Ovary (tissue), 9 donors: ENCODE data around the gene SLC16A10. TPM values are rescaled to one million over a fixed set of nuclear protein-coding genes. Genes with fewer than 3 reads are reported as not detected.

Experiments
- DNase-seq, 5 donors: peaks; one replicate each; pipeline ENCODE4 v3.0.0-alpha.2; 2019 to 2020
- H3K27ac ChIP-seq, 2 donors: fragments of 200-600 bp; one replicate each; pipeline versions ENCODE4 v1.5.1 to v1.8.0; 2019 to 2022
- H3K27me3 ChIP-seq: fragments of 200-600 bp; one replicate; pipeline ENCODE4 v1.8.0; 2022
- H3K36me3 ChIP-seq: fragments of 200-600 bp; sonication (generic); one replicate; pipeline ENCODE4 v1.5.1; 2019
- H3K4me1 ChIP-seq: one replicate; pipeline ENCODE4 v1.8.1; 2013; ENCODE audit warnings: mild to moderate bottlenecking, moderate library complexity; ENCODE audit not compliant: insufficient read depth
- H3K4me3 ChIP-seq: fragments of 200-600 bp; sonication (generic); one replicate; pipeline ENCODE4 v1.5.1; 2017
- H3K9me3 ChIP-seq, 2 donors: fragments of 200-600 bp in 1 of 2; sonication (generic) in 1 of 2; one replicate each; pipeline versions ENCODE4 v1.5.1 to v1.8.1; 2013 to 2019; ENCODE audit warnings: mild to moderate bottlenecking in 1 of 2, moderate library complexity in 1 of 2
- CTCF ChIP-seq, 3 donors: fragments of 450-650 bp in 2 of 3; fragments of 200-600 bp in 1 of 3; IDR thresholded peaks; one replicate each; pipeline versions ENCODE4 v1.5.1 to v1.8.0; 2016 to 2022; ENCODE audit warnings: antibody characterized with exemption in 3 of 3, mild to moderate bottlenecking in 1 of 3
- EP300 ChIP-seq: sonication (generic); formaldehyde crosslinking; IDR thresholded peaks from one replicate; pipeline ENCODE4 v1.6.1; 2017; ENCODE audit warnings: antibody characterized with exemption
- POLR2A ChIP-seq: fragments of 450-650 bp; IDR thresholded peaks from one replicate; pipeline ENCODE4 v1.6.1; 2017; ENCODE audit warnings: antibody characterized with exemption, mild to moderate bottlenecking, moderate library complexity
- WGBS, 3 donors: extraction: QIAGEN DNeasy Blood & Tissue Kit in 1 of 3; methylation state at CpG; one replicate each; pipeline versions ENCODE4 v1.1.5 to v1.1.7; 2013 to 2017; 5-methylcytosine and 5-hydroxymethylcytosine counted together
- intact Hi-C, 4 donors: fragments of 100-400 bp; cut with DNase I; formaldehyde crosslinking; loops; one replicate each; pipeline versions ENCODE4 v1.11.0 to v1.15.1; 2022 to 2023
- polyA plus RNA-seq, 2 donors: library from polyadenylated mRNA; stranded (reverse); fragments of 200-250 nt in 1 of 2; fragments of 350-450 nt in 1 of 2; fragmentation: Illumina TruSeq in 1 of 2; extraction: RNeasy Lipid Tissue Mini Kit (QIAGEN cat#74804) in 1 of 2; gene quantifications; one replicate each; pipeline ENCODE4 v1.2.3, GENCODE V29; 2013 to 2014
- total RNA-seq, 7 donors: library from RNA; depleted of rRNA in 2 of 7; stranded (reverse); fragments of >200 nt in 2 of 7; fragmentation: NEBNext Ultra II Directional in 3 of 7; extraction: Animal tissue kit (Norgen Biotek cat#: 25700) in 3 of 7; gene quantifications; one replicate each; pipeline versions ENCODE4 v1.1.0 to v1.2.4, GENCODE V29; 2016 to 2023
- donor health status: DM: no; HTN: no; CAD: no; lungs with moderate emphysema.
- donor health status: DM: no; HTN: no; CAD: no.
- donor health status: Bipolar disorder and iron deficiency.
- donor health status: DM: yes; HTN: yes; CAD: no.
- donor health status: DM: no; HTN: no; CAD: no.
- donor health status: DM: yes; HTN: yes; CAD: no.

SLC16A10 gene
- total and polyA plus RNA-seq, 9 donors, result 0.80 to 10.8 (median 4.0) TPM

- Histone ChIP-seq H3K9me3 (peaks cover 0 to 4% of the 10 kb centered on the region in 2 donors), H3K27ac (no peak overlapping the region), H3K4me1 (no peaks in the 10 kb centered on the region), H3K36me3 (no peaks in the 10 kb centered on the region), H3K27me3 (no peaks in the 10 kb centered on the region), H3K4me3 (no peak overlapping the region)
- TF ChIP-seq EP300, result no peak
- TF ChIP-seq POLR2A, result no peak
- no peak for TF ChIP-seq CTCF (IDR thresholded peaks at IDR 0.05)
- no peak for DNase-seq
- 93 to 98% (median 97%) methylated on average over 2 of the region's 2 CpGs for WGBS, 3 donors
- intact Hi-C loops, result no loop called here
Observed at GRCh38 chr6:111276335-111276734, 189.0 kb downstream of the SLC16A10 start.

- TF ChIP-seq CTCF (IDR thresholded peaks at IDR 0.05), result no peak
- no peak for TF ChIP-seq EP300
- no peak for TF ChIP-seq POLR2A
- H3K27me3 ChIP-seq, result no peaks in the 10 kb centered on the region
- H3K4me3 ChIP-seq, result no peak overlapping the region
- no peaks in the 10 kb centered on the region for H3K36me3 ChIP-seq
- no peak overlapping the region for H3K27ac ChIP-seq
- no peaks in the 10 kb centered on the region for H3K4me1 ChIP-seq
- H3K9me3 ChIP-seq, result peaks cover 0 to 4% of the 10 kb centered on the region in 2 donors
- WGBS, 3 donors, result 94 to 98% (median 97%) methylated on average over 3 of the region's 3 CpGs
- no peak for DNase-seq
- intact Hi-C loops, result no loop called here
Observed at GRCh38 chr6:111276736-111277135, 189.4 kb downstream of the SLC16A10 start.

- Histone ChIP-seq H3K4me3 (no peak overlapping the region), H3K9me3 (peaks cover 0 to 4% of the 10 kb centered on the region in 2 donors), H3K27ac (no peak overlapping the region), H3K36me3 (no peaks in the 10 kb centered on the region), H3K4me1 (no peaks in the 10 kb centered on the region), H3K27me3 (no peaks in the 10 kb centered on the region)
- intact Hi-C loops, result no loop called here
- TF ChIP-seq CTCF (IDR thresholded peaks at IDR 0.05) (no peak), EP300 (no peak), POLR2A (no peak)
- 94 to 96% (median 94%) methylated on average over 1 of the region's 1 CpG for WGBS, 3 donors
- no peak for DNase-seq
Observed at GRCh38 chr6:111277819-111278218, 190.5 kb downstream of the SLC16A10 start.

- no peak overlapping the region for H3K27ac ChIP-seq
- no peaks in the 10 kb centered on the region for H3K4me1 ChIP-seq
- 88 to 94% (median 91%) methylated on average over 2 of the region's 2 CpGs for WGBS, 3 donors
- TF ChIP-seq EP300, result no peak
- no peak for TF ChIP-seq POLR2A
- no peak for TF ChIP-seq CTCF (IDR thresholded peaks at IDR 0.05)
- intact Hi-C loops, result no loop called here
- H3K4me3 ChIP-seq, result no peak overlapping the region
- H3K27me3 ChIP-seq, result no peaks in the 10 kb centered on the region
- DNase-seq, result no peak
- H3K9me3 ChIP-seq, result peaks cover 0 to under 1% of the 10 kb centered on the region in 2 donors
- H3K36me3 ChIP-seq, result no peaks in the 10 kb centered on the region
Observed at GRCh38 chr6:111278731-111279130, 191.4 kb downstream of the SLC16A10 start.
